Measurements from ENCODE around the gene MOAP1.
"Not testable (repeated sequence)": the region's sequence is repeated elsewhere in the genome, so short reads cannot be mapped to it uniquely, and the experiment has no call there.

MOAP1 gene

GRCh38 chr14:93142854-93143652, 41.6 kb downstream of the MOAP1 start:
- no peak for DNase-seq

- DNase-seq, result peak; percentile 55
Observed at GRCh38 chr14:93137864-93138263, 46.8 kb downstream of the MOAP1 start.

GRCh38 chr14:93136508-93136907, 48.2 kb downstream of the MOAP1 start:
- not testable (repeated sequence) for DNase-seq

- DNase-seq, result no peak
Observed at GRCh38 chr14:93136009-93136408, 48.7 kb downstream of the MOAP1 start.

- no peak for DNase-seq
Observed at GRCh38 chr14:93135399-93135798, 49.3 kb downstream of the MOAP1 start.

GRCh38 chr14:93133464-93133863, 51.2 kb downstream of the MOAP1 start:
- DNase-seq, result no peak

- no peak for DNase-seq
Observed at GRCh38 chr14:93132472-93133065, 52.1 kb downstream of the MOAP1 start.

Measured in NCI-H748 treated with DMSO at 0.1 percent for 48 hours (cell line).